Tibial nerve (tissue), 4 donors: Measurements from ENCODE around the gene C1orf105. TPM values are rescaled to one million over a fixed set of nuclear protein-coding genes. Genes with fewer than 3 reads are reported as not detected.

Source experiments
- DNase-seq, 2 donors: peaks; one replicate each; pipeline ENCODE4 v3.0.0-alpha.2; 2019; ENCODE audit warnings: low spot score in 2 of 2
- H3K27ac ChIP-seq, 4 donors: fragments of 200-600 bp; sonication (generic) in 3 of 4; one replicate each; pipeline ENCODE4 v1.5.1; 2017 to 2019; ENCODE audit warnings: mild to moderate bottlenecking in 1 of 4
- H3K27me3 ChIP-seq, 2 donors: fragments of 200-600 bp; sonication (generic) in 1 of 2; one replicate each; pipeline versions ENCODE4 v1.5.1 to v1.6.0; 2017 to 2019
- H3K36me3 ChIP-seq, 3 donors: fragments of 200-600 bp; sonication (generic); one replicate each; pipeline ENCODE4 v1.5.1; 2018 to 2019
- H3K4me1 ChIP-seq, 4 donors: fragments of 200-600 bp; sonication (generic) in 3 of 4; one replicate each; pipeline ENCODE4 v1.5.1; 2017 to 2019
- H3K4me3 ChIP-seq, 4 donors: fragments of 200-600 bp; sonication (generic) in 3 of 4; one replicate each; pipeline ENCODE4 v1.5.1; 2017 to 2019; ENCODE audit warnings: mild to moderate bottlenecking in 1 of 4, moderate library complexity in 1 of 4
- H3K9me3 ChIP-seq, 4 donors: fragments of 200-600 bp; sonication (generic) in 3 of 4; one replicate each; pipeline ENCODE4 v1.5.1; 2017 to 2019
- EP300 ChIP-seq, 2 donors: sonication (generic); formaldehyde crosslinking; IDR thresholded peaks; one replicate each; pipeline ENCODE4 v1.6.1; 2017; ENCODE audit warnings: antibody characterized with exemption in 2 of 2, mild to moderate bottlenecking in 1 of 2
- POLR2A ChIP-seq, 2 donors: fragments of 450-650 bp; IDR thresholded peaks; one replicate each; pipeline ENCODE4 v1.6.1; 2017; ENCODE audit warnings: antibody characterized with exemption in 2 of 2, mild to moderate bottlenecking in 2 of 2, moderate library complexity in 2 of 2
- WGBS, 2 donors: methylation state at CpG; one replicate each; pipeline ENCODE4 v1.1.5; 2018; 5-methylcytosine and 5-hydroxymethylcytosine counted together
- total RNA-seq, 4 donors: library from RNA; depleted of rRNA; stranded (reverse); fragments of >200 nt; gene quantifications; one replicate each; pipeline ENCODE4 v1.1.0, GENCODE V29; 2016
- TF ChIP-seq, protein P1 (sequence below), 5 experiments: fragments of 200-600 bp in 3 of 5; fragments of 450-650 bp in 2 of 5; sonication (generic) in 3 of 5; IDR thresholded peaks; one replicate each; pipeline ENCODE4 v1.5.1; 2016 to 2019; ENCODE audit warnings: antibody characterized with exemption in 5 of 5, mild to moderate bottlenecking in 3 of 5, moderate library complexity in 2 of 5

The C1orf105 gene
- total RNA-seq, 4 donors from 2014 or later, result not detected

DNA sequence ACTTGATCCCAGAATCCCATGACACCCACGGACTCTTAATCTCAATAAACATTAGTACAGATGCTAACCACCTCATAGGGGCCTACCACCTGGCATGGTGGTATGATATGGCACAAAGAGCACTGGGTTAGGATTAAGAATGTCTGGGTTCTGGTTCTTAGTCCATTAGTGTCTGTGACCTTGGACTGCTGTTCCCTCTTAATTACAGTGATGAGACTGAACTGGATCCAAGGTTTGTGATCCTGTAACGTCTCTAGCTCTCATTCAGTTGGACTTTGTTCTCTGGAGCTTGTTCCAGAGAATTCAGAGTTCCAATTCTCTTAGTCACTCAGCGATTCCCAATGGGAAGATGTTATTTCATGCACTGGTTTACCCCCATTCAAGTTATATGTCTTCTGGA is 47.0 kb downstream of the C1orf105 start:
- DNase-seq, result no peak
- H3K4me1 ChIP-seq, result no peaks in the 10 kb centered on the region
- no peak for TF ChIP-seq EP300 (IDR thresholded peaks at IDR 0.05)
- TF ChIP-seq, protein P1, sequence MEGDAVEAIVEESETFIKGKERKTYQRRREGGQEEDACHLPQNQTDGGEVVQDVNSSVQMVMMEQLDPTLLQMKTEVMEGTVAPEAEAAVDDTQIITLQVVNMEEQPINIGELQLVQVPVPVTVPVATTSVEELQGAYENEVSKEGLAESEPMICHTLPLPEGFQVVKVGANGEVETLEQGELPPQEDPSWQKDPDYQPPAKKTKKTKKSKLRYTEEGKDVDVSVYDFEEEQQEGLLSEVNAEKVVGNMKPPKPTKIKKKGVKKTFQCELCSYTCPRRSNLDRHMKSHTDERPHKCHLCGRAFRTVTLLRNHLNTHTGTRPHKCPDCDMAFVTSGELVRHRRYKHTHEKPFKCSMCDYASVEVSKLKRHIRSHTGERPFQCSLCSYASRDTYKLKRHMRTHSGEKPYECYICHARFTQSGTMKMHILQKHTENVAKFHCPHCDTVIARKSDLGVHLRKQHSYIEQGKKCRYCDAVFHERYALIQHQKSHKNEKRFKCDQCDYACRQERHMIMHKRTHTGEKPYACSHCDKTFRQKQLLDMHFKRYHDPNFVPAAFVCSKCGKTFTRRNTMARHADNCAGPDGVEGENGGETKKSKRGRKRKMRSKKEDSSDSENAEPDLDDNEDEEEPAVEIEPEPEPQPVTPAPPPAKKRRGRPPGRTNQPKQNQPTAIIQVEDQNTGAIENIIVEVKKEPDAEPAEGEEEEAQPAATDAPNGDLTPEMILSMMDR (IDR thresholded peaks at IDR 0.05), result no peak
- TF ChIP-seq POLR2A (IDR thresholded peaks at IDR 0.05), result no peak
- H3K4me3 ChIP-seq, result no peak overlapping the region
- H3K27ac ChIP-seq, result no peak overlapping the region
- H3K36me3 ChIP-seq, result no peaks in the 10 kb centered on the region
- H3K9me3 ChIP-seq, result no peaks in the 10 kb centered on the region
- H3K27me3 ChIP-seq, result no peaks in the 10 kb centered on the region
- WGBS, 2 donors, result 54 to 72% methylated on average over 3 of the region's 3 CpGs

DNA sequence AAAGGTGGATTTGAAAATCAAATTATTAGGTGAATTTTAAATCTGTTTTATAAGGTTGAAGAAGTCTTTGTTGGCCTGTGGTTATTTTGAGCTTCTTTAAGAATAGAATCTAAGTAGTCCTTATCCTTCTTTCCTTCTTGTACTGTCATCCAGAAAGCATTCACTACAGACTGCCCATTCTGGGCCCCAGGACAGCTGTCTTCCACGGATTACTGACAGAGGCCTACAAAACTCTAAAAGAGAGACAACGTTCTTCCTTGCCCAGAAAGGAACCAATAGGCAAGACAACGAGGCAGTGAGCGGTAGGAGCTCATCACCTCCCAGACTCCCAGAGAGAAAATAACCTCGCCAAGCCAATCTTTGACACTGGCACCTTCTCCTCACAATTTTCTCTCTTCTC is 47.8 kb downstream of the C1orf105 start:
- Histone ChIP-seq H3K4me3 (no peak overlapping the region), H3K27ac (no peak overlapping the region), H3K27me3 (no peaks in the 10 kb centered on the region), H3K9me3 (no peaks in the 10 kb centered on the region), H3K36me3 (no peaks in the 10 kb centered on the region), H3K4me1 (peaks cover 0 to 4% (median 0%) of the 10 kb centered on the region in 4 donors)
- no peak for DNase-seq
- 80 to 81% methylated on average over 5 of the region's 5 CpGs for WGBS, 2 donors
- TF ChIP-seq EP300 (IDR thresholded peaks at IDR 0.05) (no peak), POLR2A (IDR thresholded peaks at IDR 0.05) (no peak)
- TF ChIP-seq, protein P1 (IDR thresholded peaks at IDR 0.05), result no peak

DNA sequence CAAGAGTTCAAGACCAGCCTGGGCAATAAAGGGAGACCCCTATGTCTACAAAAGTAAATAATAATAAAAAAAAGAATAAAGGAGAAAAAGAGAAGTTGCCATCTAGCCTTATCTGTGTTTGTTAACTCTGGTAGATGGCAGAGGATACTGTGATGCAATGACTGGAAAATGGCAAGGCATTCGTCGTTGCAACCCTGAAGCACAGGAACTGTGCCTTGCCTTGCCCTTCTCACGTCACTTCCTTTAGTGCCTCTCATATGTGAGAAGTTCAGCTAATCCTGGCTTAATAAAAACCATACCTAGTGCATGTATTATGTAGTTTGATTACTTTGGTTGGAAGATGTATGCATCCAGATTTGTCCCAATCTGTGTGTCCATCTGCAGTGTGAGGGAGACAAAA is 49.2 kb downstream of the C1orf105 start:
- Histone ChIP-seq H3K27me3 (no peaks in the 10 kb centered on the region), H3K27ac (no peak overlapping the region), H3K9me3 (no peaks in the 10 kb centered on the region), H3K4me1 (peaks cover 0 to 11% (median 0%) of the 10 kb centered on the region in 4 donors), H3K4me3 (no peak overlapping the region), H3K36me3 (no peaks in the 10 kb centered on the region)
- 76 to 84% methylated on average over 3 of the region's 3 CpGs for WGBS, 2 donors
- TF ChIP-seq POLR2A (IDR thresholded peaks at IDR 0.05) (no peak), EP300 (IDR thresholded peaks at IDR 0.05) (no peak)
- TF ChIP-seq, protein P1 (IDR thresholded peaks at IDR 0.05), result no peak
- no peak for DNase-seq

DNA sequence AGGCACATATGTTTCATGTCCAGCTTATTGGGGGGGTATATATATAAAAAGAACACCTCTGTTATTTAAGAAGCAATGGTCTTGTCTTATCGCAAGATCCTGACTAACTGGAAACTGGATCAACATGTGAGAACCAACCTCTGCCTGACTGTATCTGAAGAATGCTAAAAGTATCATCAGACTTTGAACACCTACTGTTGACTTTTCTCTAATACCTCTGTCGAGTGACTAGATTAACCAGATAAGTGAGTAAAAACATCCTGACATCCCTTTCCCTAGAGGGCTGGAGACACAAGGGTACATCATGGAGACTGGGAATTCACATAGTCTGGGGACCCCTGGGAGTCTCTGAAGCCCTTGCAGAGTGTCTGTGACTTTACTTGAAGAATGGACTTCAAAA is 49.7 kb downstream of the C1orf105 start:
- 76 to 90% methylated on average over 2 of the region's 2 CpGs for WGBS, 2 donors
- peaks cover 0 to 11% (median 0%) of the 10 kb centered on the region in 4 donors for H3K4me1 ChIP-seq
- no peak overlapping the region for H3K27ac ChIP-seq
- no peak for DNase-seq
- H3K27me3 ChIP-seq, result no peaks in the 10 kb centered on the region
- no peaks in the 10 kb centered on the region for H3K36me3 ChIP-seq
- TF ChIP-seq EP300 (IDR thresholded peaks at IDR 0.05) (no peak), POLR2A (IDR thresholded peaks at IDR 0.05) (no peak)
- TF ChIP-seq, protein P1 (IDR thresholded peaks at IDR 0.05), result no peak
- no peak overlapping the region for H3K4me3 ChIP-seq
- no peaks in the 10 kb centered on the region for H3K9me3 ChIP-seq

DNA sequence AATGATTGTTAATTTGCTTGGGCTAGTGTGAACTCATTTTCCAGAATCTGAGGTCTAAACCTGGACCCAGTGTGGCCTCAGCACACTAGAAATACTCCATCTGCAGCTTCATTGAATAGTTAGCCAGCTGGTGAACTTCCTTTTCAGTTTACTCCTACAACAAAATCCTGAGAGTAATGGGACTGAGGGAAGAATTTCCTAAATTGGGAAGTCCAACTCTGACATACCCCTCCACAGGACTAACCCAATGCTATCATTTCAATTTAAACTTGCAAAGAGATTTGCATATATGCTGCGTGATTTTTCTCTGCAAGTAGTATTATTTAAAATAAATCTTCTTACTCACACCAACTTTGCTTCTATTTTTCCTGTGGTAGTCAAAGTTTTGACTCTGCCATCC is 51.2 kb downstream of the C1orf105 start:
- H3K9me3 ChIP-seq, result no peaks in the 10 kb centered on the region
- 95 to 97% methylated on average over 1 of the region's 1 CpG for WGBS, 2 donors
- H3K27ac ChIP-seq, result no peak overlapping the region
- H3K4me3 ChIP-seq, result no peak overlapping the region
- DNase-seq, result no peak
- no peaks in the 10 kb centered on the region for H3K27me3 ChIP-seq
- peaks cover 0 to 11% (median 0%) of the 10 kb centered on the region in 4 donors for H3K4me1 ChIP-seq
- TF ChIP-seq, protein P1 (IDR thresholded peaks at IDR 0.05), result no peak
- no peak for TF ChIP-seq POLR2A (IDR thresholded peaks at IDR 0.05)
- TF ChIP-seq EP300 (IDR thresholded peaks at IDR 0.05), result no peak
- no peaks in the 10 kb centered on the region for H3K36me3 ChIP-seq
